Measurements from ENCODE around the gene MICALL1.

MICALL1 gene

GRCh38 chr22:37922191-37922590 lies 16.1 kb downstream of the MICALL1 start:
- no peaks in the 10 kb centered on the region for H3K27me3 ChIP-seq (ENCODE audit: insufficient read depth, low read depth, severe bottlenecking)
- no peak overlapping the region for H3K27ac ChIP-seq
- H3K36me3 ChIP-seq: peaks cover 18% of the 10 kb centered on the region
- H3K9me3 ChIP-seq (ENCODE audit: severe bottlenecking): no peaks in the 10 kb centered on the region
- no peak for DNase-seq
- no peak overlapping the region for H3K4me3 ChIP-seq (ENCODE audit: low read depth, low read length)
- TF ChIP-seq CTCF (IDR thresholded peaks at IDR 0.05; ENCODE audit: low read depth, low read length): no peak

GRCh38 chr22:37923927-37924326 lies 17.8 kb downstream of the MICALL1 start:
- no peaks in the 10 kb centered on the region for H3K9me3 ChIP-seq (ENCODE audit: severe bottlenecking)
- peaks cover 25% of the 10 kb centered on the region for H3K36me3 ChIP-seq
- no peaks in the 10 kb centered on the region for H3K27me3 ChIP-seq (ENCODE audit: insufficient read depth, low read depth, severe bottlenecking)
- H3K27ac ChIP-seq: no peak overlapping the region
- no peak overlapping the region for H3K4me3 ChIP-seq (ENCODE audit: low read depth, low read length)
- no peak for TF ChIP-seq CTCF (IDR thresholded peaks at IDR 0.05; ENCODE audit: low read depth, low read length)
- DNase-seq: no peak

GRCh38 chr22:37924386-37925065 lies 18.4 kb downstream of the MICALL1 start:
- Histone ChIP-seq H3K4me3 (ENCODE audit: low read depth, low read length) (no peak overlapping the region), H3K9me3 (ENCODE audit: severe bottlenecking) (no peaks in the 10 kb centered on the region), H3K27me3 (ENCODE audit: insufficient read depth, low read depth, severe bottlenecking) (no peaks in the 10 kb centered on the region), H3K36me3 (peaks cover 22% of the 10 kb centered on the region), H3K27ac (no peak overlapping the region)
- TF ChIP-seq CTCF (IDR thresholded peaks at IDR 0.05; ENCODE audit: low read depth, low read length): no peak
- no peak for DNase-seq

- no peaks in the 10 kb centered on the region for H3K9me3 ChIP-seq (ENCODE audit: severe bottlenecking)
- TF ChIP-seq CTCF (IDR thresholded peaks at IDR 0.05; ENCODE audit: low read depth, low read length): no peak
- peaks cover 22% of the 10 kb centered on the region for H3K36me3 ChIP-seq
- H3K27ac ChIP-seq: no peak overlapping the region
- no peak overlapping the region for H3K4me3 ChIP-seq (ENCODE audit: low read depth, low read length)
- DNase-seq: no peak
- H3K27me3 ChIP-seq (ENCODE audit: insufficient read depth, low read depth, severe bottlenecking): no peaks in the 10 kb centered on the region
Measured at GRCh38 chr22:37925330-37925729, 19.2 kb downstream of the MICALL1 start.

- no peak overlapping the region for H3K4me3 ChIP-seq (ENCODE audit: low read depth, low read length)
Measured at GRCh38 chr22:37925767-37926166, 19.7 kb downstream of the MICALL1 start.

More at GRCh38 chr22:37925767-37926166, 19.7 kb downstream of the MICALL1 start:
- Histone ChIP-seq H3K9me3 (ENCODE audit: severe bottlenecking) (no peaks in the 10 kb centered on the region), H3K36me3 (peaks cover 22% of the 10 kb centered on the region), H3K27me3 (ENCODE audit: insufficient read depth, low read depth, severe bottlenecking) (no peaks in the 10 kb centered on the region), H3K27ac (no peak overlapping the region)
- no peak for TF ChIP-seq CTCF (IDR thresholded peaks at IDR 0.05; ENCODE audit: low read depth, low read length)
- DNase-seq: no peak

Data from WERI-Rb-1 (cell line).